MM.1S (cell line): ENCODE data around the gene CPEB1.

Experiments
- DNase-seq: peaks from one replicate; pipeline ENCODE4 v3.0.0-alpha.2; 2015
- H2AFZ ChIP-seq: fragments of 300-600 bp; sonication (generic); 2 replicates; pipeline ENCODE4 v1.6.0; 2016; ENCODE audit warnings: antibody characterized with exemption, low read length
- H3F3A ChIP-seq: fragments of 300-600 bp; sonication (generic); 2 replicates; pipeline ENCODE4 v1.6.1; 2016; ENCODE audit warnings: mild to moderate bottlenecking, antibody characterized with exemption, low read length, moderate library complexity, mixed read lengths; ENCODE audit not compliant: insufficient read depth
- H3K27ac ChIP-seq: fragments of 300-600 bp; sonication (generic); 2 replicates; pipeline ENCODE4 v1.5.1; 2016; ENCODE audit warnings: mild to moderate bottlenecking, low read length
- H3K27me3 ChIP-seq: fragments of 300-600 bp; sonication (generic); replicated peaks from 2 replicates; pipeline ENCODE4 v1.6.0; 2016; ENCODE audit warnings: low read length; ENCODE audit not compliant: insufficient read depth
- H3K36me3 ChIP-seq: fragments of 300-600 bp; sonication (generic); replicated peaks from 2 replicates; pipeline ENCODE4 v1.6.1; 2016; ENCODE audit warnings: mild to moderate bottlenecking, low read length, mixed read lengths; ENCODE audit not compliant: insufficient read depth
- H3K4me1 ChIP-seq: fragments of 300-600 bp; sonication (generic); 2 replicates; pipeline ENCODE4 v1.6.1; 2016; ENCODE audit warnings: low read length, mixed read lengths
- H3K4me2 ChIP-seq: fragments of 300-600 bp; sonication (generic); 2 replicates; pipeline ENCODE4 v1.6.0; 2016; ENCODE audit warnings: low read depth, low read length
- H3K4me3 ChIP-seq: fragments of 300-600 bp; sonication (generic); 2 replicates; pipeline ENCODE4 v1.5.1; 2016; ENCODE audit warnings: low read length, mixed read lengths
- H3K79me2 ChIP-seq: fragments of 300-600 bp; sonication (generic); 2 replicates; pipeline ENCODE4 v1.6.1; 2016; ENCODE audit warnings: mixed run types, low read length, mixed read lengths
- H3K9ac ChIP-seq: fragments of 300-600 bp; sonication (generic); 2 replicates; pipeline ENCODE4 v1.6.1; 2016; ENCODE audit warnings: low read length, mixed read lengths
- H3K9me2 ChIP-seq: fragments of 300-600 bp; sonication (generic); replicated peaks from 2 replicates; pipeline ENCODE4 v1.6.1; 2016; ENCODE audit warnings: mild to moderate bottlenecking, low read length, mixed read lengths; ENCODE audit not compliant: insufficient read depth
- H3K9me3 ChIP-seq: fragments of 300-600 bp; sonication (generic); replicated peaks from 2 replicates; pipeline ENCODE4 v1.6.1; 2016; ENCODE audit warnings: mild to moderate bottlenecking, low read length, mixed read lengths; ENCODE audit not compliant: insufficient read depth
- H4K20me1 ChIP-seq: fragments of 300-600 bp; sonication (generic); 2 replicates; pipeline ENCODE4 v1.6.1; 2016; ENCODE audit warnings: mild to moderate bottlenecking, low read length, moderate library complexity, mixed read lengths; ENCODE audit not compliant: insufficient read depth
- CTCF ChIP-seq: fragments of 300-600 bp; sonication (generic); IDR thresholded peaks from 2 replicates; pipeline ENCODE4 v1.5.1; 2016; ENCODE audit warnings: antibody characterized with exemption, low read length, mixed read lengths
- EZH2 ChIP-seq: fragments of 300-600 bp; sonication (generic); optimal IDR thresholded peaks from 2 replicates; pipeline ENCODE3; 2017; ENCODE audit warnings: low read depth, mild to moderate bottlenecking, antibody characterized with exemption, low read length, mixed read lengths
- EZH2phosphoT487 ChIP-seq: fragments of 300-600 bp; sonication (generic); IDR thresholded peaks from 2 replicates; pipeline ENCODE4 v1.6.1; 2018; ENCODE audit warnings: antibody characterized with exemption, low read length

The CPEB1 gene

DNA sequence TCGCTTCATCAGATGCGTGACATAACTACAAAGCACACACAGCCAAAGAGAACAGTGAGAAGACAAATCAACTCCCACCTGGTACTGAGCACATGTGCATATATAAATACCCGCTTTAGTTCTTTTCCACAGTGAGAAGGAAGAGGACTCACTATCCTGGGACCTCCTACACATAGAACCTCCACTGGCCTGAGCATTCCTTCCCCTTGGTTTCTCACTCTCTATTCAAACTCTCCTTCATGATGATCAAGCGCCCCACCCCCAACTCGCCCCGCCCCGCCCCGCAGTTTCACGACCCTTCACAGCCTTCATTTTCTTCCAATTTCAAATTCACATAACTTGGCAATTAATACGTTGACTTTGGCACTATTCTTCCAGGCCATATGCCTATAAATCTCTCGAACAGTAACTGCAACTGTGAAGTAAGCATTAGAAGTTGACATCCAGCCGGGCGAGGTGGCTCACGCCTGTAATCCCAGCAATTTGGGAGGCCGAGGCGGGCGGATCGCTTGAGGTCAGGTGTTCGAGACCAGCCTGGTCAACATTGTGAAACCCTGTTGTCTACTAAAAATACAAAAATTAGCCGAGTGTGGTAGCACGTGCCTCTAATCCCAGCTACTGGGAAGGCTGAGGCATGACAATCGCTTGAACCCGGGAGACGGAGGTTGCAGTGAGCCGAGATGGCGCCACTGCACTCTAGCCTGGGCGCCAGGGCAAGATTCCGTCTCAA is 108.0 kb downstream of the CPEB1 start:
- Histone ChIP-seq H4K20me1 (peaks cover 31% of the 10 kb centered on the region), H3K36me3 (peaks cover 19% of the 10 kb centered on the region), H3F3A (peaks cover 47% of the 10 kb centered on the region), H3K4me1 (peaks cover 17% of the 10 kb centered on the region), H3K4me3 (peak overlapping the region; percentile 91), H3K27me3 (no peaks in the 10 kb centered on the region), H3K9me3 (no peaks in the 10 kb centered on the region), H3K4me2 (peak overlapping the region; percentile 91), H3K79me2 (peaks cover 46% of the 10 kb centered on the region), H3K9ac (peak overlapping the region; percentile 99), H2AFZ (no peak overlapping the region), H3K27ac (peak overlapping the region; percentile 70; the same call in 1 of the 2 replicates), H3K9me2 (no peaks in the 10 kb centered on the region)
- TF ChIP-seq CTCF (no peak), EZH2 (no peak), EZH2phosphoT487 (no peak)
- no peak for DNase-seq

- Histone ChIP-seq H3K4me1 (peaks cover 10% of the 10 kb centered on the region; the same call in 1 of the 2 replicates), H3K79me2 (peaks cover 46% of the 10 kb centered on the region), H2AFZ (no peak overlapping the region), H3K27me3 (no peaks in the 10 kb centered on the region), H3K27ac (no peak overlapping the region), H3K4me2 (peak overlapping the region; percentile 91; the same call in 1 of the 2 replicates), H4K20me1 (peaks cover 31% of the 10 kb centered on the region), H3F3A (peaks cover 47% of the 10 kb centered on the region), H3K9me2 (no peaks in the 10 kb centered on the region), H3K36me3 (peaks cover 19% of the 10 kb centered on the region), H3K4me3 (no peak overlapping the region), H3K9ac (no peak overlapping the region), H3K9me3 (no peaks in the 10 kb centered on the region)
- no peak for TF ChIP-seq EZH2phosphoT487
- TF ChIP-seq CTCF: no peak
- TF ChIP-seq EZH2: no peak
- DNase-seq: no peak
Measured at GRCh38 chr15:82537351-82537908, 109.7 kb downstream of the CPEB1 start.

DNA sequence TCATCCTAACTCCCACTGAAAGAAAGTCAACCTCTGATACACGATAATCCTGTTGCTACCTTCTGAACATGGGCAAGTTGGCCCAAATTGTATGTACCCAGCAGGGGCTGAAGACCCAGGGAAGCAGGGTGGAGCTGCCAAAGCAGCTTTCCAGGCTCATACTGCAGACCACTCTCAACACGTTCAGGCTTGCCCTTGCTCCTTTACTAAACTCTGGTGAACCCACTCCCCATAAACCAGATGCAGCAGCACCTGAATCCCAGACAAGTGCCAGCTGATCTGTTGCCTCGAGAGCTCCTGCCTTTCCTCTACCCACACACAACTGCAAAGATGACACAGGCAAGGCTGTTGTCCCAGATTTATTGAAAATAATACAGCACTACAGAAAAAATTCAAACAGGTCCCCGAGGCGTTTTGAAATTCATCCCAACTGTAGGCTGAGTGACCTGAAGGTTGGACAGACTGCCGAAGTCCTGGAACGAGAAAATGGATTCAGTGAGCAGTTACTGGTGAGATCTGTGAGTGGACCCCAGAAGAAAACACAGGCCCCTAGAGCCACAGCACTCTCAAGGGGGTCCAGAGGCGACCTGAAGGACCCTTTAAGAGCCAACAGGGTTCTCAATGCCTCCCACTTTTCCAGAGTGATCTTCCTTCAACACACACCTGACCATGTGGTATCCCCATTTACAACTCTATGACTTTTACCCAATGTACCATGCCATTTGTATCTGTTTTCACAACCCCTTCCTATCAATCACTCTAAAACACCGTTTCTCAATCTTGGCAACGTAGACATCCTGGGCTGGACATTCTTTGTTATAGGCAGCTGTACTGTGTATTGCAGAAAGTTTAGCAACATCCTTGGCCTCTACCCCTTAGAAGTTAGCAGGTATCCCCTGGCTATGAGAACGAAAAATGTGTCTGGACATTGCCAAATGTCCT is 110.5 kb downstream of the CPEB1 start:
- no peak overlapping the region for H3K4me2 ChIP-seq
- no peak overlapping the region for H3K9ac ChIP-seq
- peaks cover 19% of the 10 kb centered on the region for H3K36me3 ChIP-seq
- no peak overlapping the region for H3K4me3 ChIP-seq
- no peaks in the 10 kb centered on the region for H3K9me3 ChIP-seq
- H3K9me2 ChIP-seq: no peaks in the 10 kb centered on the region
- no peak for DNase-seq
- peaks cover 47% of the 10 kb centered on the region for H3F3A ChIP-seq
- TF ChIP-seq EZH2 (no peak), CTCF (no peak), EZH2phosphoT487 (no peak)
- H3K4me1 ChIP-seq: peaks cover 10% of the 10 kb centered on the region; the same call in 1 of the 2 replicates
- H2AFZ ChIP-seq: no peak overlapping the region
- no peaks in the 10 kb centered on the region for H3K27me3 ChIP-seq
- no peak overlapping the region for H3K27ac ChIP-seq
- peaks cover 31% of the 10 kb centered on the region for H4K20me1 ChIP-seq
- peaks cover 46% of the 10 kb centered on the region for H3K79me2 ChIP-seq
